Kidney epithelial cell (primary cell): ENCODE measurements around the gene ZNF615. TPM values are rescaled to one million over a fixed set of nuclear protein-coding genes. Genes with fewer than 3 reads are reported as not detected.
"Not testable (repeated sequence)": the region's sequence is repeated elsewhere in the genome, so short reads cannot be mapped to it uniquely, and the experiment has no call there.

ENCODE experiments used
- DNase-seq: peaks from one replicate; pipeline ENCODE4 v3.0.0-alpha.2; 2010; ENCODE audit warnings: low read depth
- H3K27me3 ChIP-seq: 2 replicates; pipeline ENCODE4 v1.6.0; 2011; ENCODE audit warnings: low read length; ENCODE audit not compliant: control insufficient read depth, insufficient read depth
- H3K36me3 ChIP-seq: 2 replicates; pipeline ENCODE4 v1.5.1; 2011; ENCODE audit warnings: low read length; ENCODE audit not compliant: control insufficient read depth, insufficient read depth
- H3K4me3 ChIP-seq: 2 replicates; pipeline ENCODE4 v1.5.1; 2011; ENCODE audit warnings: low read depth, mild to moderate bottlenecking, control low read depth, low read length
- CTCF ChIP-seq: IDR thresholded peaks from 2 replicates; pipeline ENCODE4 v1.5.1; 2011; ENCODE audit warnings: mild to moderate bottlenecking, moderate library complexity, low read length, control low read depth, inconsistent platforms; ENCODE audit not compliant: insufficient read depth, poor library complexity, severe bottlenecking
- total RNA-seq: library from RNA; depleted of rRNA; stranded (reverse); fragments of >200 nt; gene quantifications from 2 replicates; pipeline ENCODE4 v1.2.3, GENCODE V29; 2015

Gene ZNF615
- total RNA-seq, 1 donor from 2014 or later = 13.1 TPM

- DNase-seq = no peak
- H3K27me3 ChIP-seq = no peaks in the 10 kb centered on the region
Observed at GRCh38 chr19:51980116-51980736, 27.8 kb downstream of the ZNF615 start.

GRCh38 chr19:51978882-51979281, 29.1 kb downstream of the ZNF615 start:
- Histone ChIP-seq H3K36me3 (no peaks in the 10 kb centered on the region), H3K4me3 (no peak overlapping the region), H3K27me3 (no peaks in the 10 kb centered on the region)
- no peak for DNase-seq
- no peak for TF ChIP-seq CTCF

More at GRCh38 chr19:51980116-51980736, 27.8 kb downstream of the ZNF615 start:
- H3K4me3 ChIP-seq = no peak overlapping the region
- H3K36me3 ChIP-seq = no peaks in the 10 kb centered on the region
- no peak for TF ChIP-seq CTCF

- TF ChIP-seq CTCF = no peak
- no peaks in the 10 kb centered on the region for H3K36me3 ChIP-seq
- no peak overlapping the region for H3K4me3 ChIP-seq
Observed at GRCh38 chr19:51977346-51977745, 30.7 kb downstream of the ZNF615 start.

GRCh38 chr19:51976852-51977251, 31.2 kb downstream of the ZNF615 start:
- Histone ChIP-seq H3K4me3 (no peak overlapping the region), H3K27me3 (no peaks in the 10 kb centered on the region), H3K36me3 (no peaks in the 10 kb centered on the region)
- no peak for TF ChIP-seq CTCF
- DNase-seq = no peak

More at GRCh38 chr19:51977346-51977745, 30.7 kb downstream of the ZNF615 start:
- DNase-seq = no peak
- no peaks in the 10 kb centered on the region for H3K27me3 ChIP-seq

- not testable (repeated sequence) for DNase-seq, H3K27me3 ChIP-seq, H3K36me3 ChIP-seq, H3K4me3 ChIP-seq
Observed at GRCh38 chr19:51975787-51976186, 32.2 kb downstream of the ZNF615 start.

- no peak for TF ChIP-seq CTCF
- Histone ChIP-seq H3K27me3 (no peaks in the 10 kb centered on the region), H3K36me3 (no peaks in the 10 kb centered on the region), H3K4me3 (no peak overlapping the region)
- DNase-seq = no peak
Observed at GRCh38 chr19:51971624-51972023, 36.4 kb downstream of the ZNF615 start.
